HG03575 (cell line): Measurements from ENCODE around the gene VCAN.

Experiments
- ATAC-seq: cut with Tn5 transposase; IDR thresholded peaks from one replicate; pipeline ENCODE4 v1.9.1; 2021; ENCODE audit not compliant: unreplicated experiment, insufficient number of reproducible peaks, low FRiP score; ENCODE audit errors: extremely low read depth

VCAN gene

DNA sequence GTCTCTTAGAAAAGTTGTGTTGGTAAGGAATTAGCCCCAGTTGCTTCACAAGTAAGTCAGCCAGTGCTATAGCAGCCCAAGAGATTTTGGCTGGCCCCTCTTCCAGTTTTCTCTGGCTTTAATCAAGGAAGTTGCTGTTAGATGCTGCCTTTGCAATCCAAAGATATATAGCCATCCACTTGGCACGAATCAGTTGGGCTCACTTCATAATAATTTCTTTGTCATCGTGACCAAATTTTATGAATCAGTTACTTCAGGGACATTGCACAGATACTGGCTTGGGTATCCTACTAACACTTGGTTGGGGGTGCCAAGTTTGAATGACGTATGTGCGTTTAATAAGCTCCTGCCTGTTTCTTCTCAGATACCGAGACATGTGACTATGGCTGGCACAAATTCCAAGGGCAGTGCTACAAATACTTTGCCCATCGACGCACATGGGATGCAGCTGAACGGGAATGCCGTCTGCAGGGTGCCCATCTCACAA, 81.5 kb downstream of the VCAN start:
- no peak for ATAC-seq

DNA sequence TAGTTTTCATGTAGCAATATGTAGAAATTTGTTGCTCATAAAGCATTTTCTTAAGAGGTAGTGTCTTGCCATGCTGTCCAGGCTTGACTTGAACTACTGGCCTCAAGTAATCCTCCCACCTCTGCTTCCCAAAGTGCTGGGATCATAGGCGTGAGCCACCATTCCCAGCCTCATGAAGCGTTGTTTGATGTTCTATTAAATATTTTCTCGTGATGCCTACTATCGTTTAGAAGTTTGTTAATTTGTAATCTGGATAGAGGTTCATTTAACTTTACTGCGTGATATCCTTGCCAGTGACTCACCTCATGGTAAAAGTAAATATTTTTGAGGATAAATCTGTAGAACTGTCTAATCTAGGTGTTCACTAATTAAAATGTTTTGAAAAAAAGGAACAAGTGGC, 82.6 kb downstream of the VCAN start:
- no peak for ATAC-seq

DNA sequence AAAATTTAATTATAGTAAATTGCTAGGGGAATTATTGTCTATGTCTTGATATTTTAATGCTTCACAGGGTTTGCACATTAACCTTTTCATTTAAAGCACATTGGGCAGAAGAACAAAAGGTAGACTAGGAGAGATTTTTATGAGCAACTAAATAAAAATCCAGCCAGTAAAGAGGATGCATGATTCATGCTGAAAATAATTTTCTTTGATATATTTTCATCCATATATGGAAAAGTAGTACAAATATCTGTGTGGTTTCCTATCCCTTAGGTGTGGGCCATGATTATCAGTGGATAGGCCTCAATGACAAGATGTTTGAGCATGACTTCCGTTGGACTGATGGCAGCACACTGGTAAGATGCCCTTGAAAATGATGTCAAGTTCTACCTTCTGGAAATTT, 83.1 kb downstream of the VCAN start:
- no peak for ATAC-seq

DNA sequence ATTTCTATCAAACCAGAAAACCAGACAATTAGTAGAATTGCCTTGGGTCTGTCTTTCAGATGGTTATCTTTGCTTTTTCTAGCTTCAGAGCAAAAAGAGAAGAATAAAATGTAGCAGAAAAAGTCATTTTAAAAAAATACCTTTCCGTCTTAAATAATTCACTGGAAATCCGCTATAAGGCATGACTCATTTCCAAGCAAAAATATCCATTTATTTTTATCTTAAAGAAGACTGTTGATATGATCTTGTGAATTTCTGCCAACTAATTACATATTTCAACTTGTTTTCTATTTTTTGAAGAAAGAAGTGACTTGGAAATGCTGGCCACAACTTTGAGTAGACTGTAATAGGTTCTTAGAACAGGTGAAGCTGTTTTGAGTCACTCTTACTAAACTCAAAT, 83.7 kb downstream of the VCAN start:
- ATAC-seq: no peak

DNA sequence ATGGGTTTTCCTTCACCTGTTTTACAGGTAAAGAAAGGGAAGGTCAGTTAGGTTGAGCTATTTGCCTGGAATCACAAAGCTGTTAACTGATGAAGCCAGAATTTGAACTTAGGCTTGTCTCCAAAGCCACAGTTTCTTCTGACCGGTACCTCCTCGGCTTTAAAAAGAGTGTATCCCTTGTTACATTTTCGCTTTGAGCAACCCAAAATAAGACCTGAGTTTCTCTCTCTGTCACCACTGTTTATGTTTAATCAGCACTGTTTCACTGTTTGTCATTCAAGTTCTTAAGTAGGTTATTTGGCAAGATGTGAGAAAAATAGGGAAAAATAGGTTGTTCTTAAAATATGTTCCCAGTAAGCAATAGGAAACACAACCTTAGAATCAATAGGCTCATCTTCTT, 84.6 kb downstream of the VCAN start:
- ATAC-seq: no peak

DNA sequence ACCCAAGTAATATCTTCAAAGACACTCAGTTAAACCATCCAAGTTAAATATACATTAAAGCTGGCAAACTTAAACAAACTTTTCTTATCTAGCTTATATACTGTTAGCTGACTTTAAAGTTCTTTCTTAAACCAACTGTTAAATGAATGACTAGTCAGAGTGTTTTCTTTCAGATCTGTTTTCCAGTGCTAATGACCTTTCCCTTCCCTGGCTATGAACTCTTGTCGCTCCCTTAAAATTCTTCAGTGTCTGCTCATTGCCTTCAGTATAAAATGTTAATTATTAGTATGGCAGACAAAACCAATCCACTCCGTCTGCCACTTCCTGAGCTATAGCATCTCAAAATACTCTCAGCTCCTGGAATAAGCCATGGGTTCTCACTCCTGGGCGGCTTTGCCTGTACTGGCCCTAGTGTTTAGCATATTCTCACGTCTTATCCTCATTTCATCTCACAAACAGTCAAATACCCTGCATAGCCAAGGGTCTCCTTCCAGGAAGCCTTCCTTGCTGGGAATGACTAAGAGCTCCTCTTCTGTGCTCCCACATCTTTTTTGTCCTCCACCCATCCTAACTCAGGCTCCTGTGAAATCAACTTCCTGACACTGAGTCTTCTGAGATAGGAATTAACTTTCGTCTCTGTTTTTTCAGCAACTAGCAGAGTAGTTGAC, 87.7 kb downstream of the VCAN start:
- no peak for ATAC-seq

DNA sequence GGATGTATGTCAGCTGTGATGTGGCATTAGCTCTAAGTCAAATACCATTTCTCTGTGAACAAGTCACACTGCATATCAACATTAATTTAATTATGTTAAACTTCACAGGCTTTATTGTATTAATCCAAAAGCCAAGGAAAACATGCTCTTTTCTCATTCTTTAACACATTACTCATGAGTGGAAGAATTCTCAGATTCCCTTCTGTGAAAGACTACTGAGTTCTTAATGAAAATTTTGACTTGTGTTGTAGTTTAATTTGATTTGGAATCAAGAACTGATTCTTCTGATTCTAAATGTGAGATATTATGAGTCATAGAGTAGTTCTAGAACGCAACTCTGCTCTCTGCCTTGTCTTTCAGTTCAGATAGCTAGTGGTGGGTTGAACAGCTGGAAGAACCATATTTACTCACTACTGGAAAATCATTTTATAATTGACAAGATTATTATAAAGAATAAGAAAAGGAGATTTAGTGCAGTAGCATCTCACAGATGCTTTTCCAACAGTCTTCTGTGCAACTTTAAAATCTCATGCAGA, 90.6 kb downstream of the VCAN start:
- no peak for ATAC-seq

DNA sequence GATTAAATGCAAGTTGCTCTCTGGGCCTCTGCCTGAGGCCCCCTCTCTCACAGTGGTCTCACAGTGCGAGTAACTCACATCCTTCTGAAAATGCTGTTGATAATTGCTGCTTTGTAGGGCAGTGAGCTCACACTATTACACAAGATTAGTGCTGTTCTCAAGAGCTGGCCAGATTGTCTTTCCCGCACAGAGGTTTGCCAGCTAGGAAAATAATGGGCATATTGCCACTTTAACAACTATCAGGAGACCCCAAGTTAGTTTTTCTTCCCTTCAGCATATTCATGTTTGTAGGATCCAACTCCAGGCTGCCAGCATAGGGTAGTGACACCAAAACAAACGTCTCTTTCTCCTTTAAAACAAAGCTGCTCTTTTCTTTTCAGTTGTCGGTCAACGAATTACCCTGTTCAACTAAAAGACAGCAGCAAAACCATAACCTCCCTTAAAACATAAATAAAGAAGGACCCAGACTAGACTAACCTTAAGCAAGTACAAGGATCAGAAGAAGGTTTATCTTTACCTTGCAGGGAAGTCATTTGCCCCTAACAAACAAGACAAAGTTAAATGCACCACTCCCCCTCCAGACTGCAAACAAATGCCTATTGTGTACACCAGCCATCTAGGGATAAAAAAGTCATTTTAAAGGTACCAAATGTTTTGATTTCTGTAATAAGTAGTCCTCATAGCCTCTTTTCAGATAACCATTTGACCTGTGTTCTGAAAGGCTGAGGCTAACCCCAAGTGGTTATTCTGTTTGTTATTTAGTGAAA, 91.4 kb downstream of the VCAN start:
- ATAC-seq: no peak

DNA sequence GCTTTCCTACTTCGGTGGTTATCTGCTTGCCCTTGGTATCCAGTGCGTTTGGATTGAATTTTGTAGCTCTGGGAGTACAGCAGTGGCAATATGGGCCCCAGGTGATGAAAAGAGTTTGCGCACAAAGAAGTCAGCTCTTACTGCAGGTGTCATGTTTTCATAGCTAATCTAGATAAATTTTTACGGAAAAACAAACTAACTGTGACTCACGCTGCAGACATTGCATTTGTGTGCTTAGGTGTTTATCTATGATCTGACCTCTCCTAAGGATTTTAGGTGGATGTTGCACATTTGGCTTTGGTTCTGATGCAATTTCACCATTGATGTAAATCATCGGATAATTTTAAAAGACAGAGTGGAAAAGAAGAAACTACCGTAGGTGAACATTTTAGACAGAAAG, 92.1 kb downstream of the VCAN start:
- ATAC-seq: no peak

DNA sequence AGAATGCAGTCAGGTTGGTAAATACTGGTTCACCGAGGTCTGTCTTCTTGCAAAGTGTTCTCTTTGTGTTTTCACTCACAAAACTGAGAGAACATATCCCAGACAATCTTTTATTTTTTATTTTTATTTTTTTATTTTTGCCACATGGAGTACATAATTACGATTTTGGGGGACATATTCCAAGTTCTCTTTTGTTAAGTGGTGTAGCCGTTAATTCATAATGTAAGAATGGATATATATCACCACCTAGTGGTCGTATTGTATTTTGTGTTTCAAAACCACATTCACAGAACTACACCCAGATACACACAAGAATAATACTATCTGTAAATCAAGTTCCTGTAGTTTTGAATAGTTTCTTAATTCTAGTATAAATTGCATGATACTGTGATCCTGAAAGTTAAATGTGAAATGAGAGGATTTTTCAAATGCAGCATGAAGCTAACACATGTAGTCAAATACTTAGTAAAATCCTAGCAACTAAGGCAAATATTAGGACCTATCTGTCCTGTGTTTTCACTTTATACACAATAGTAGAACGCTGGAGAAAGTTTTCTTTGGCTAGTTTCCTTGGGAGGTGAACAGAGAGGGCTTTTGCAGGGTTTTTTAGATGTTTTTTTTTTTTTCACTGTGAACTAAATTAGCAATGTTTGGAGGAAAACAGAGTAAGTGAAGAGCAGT, 92.7 kb downstream of the VCAN start:
- no peak for ATAC-seq

DNA sequence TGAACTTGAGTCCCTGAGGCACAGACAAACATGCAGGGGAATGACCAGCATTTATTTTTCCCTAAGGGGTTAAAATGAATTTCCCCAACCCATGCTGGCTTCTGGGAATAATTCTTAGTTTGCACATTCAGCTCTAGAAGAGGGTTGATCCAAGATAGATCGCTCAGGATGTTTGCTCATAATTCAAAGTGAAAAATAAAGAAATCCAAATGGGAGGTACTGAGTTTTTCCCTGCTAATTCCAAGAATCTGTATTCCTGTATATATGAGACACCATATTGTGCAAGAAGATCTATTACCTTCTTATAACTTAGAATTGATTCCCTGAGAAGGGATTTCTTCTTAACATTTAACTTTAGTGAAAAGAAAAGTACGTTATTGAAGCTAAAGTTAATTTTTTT, 96.2 kb downstream of the VCAN start:
- ATAC-seq: no peak

DNA sequence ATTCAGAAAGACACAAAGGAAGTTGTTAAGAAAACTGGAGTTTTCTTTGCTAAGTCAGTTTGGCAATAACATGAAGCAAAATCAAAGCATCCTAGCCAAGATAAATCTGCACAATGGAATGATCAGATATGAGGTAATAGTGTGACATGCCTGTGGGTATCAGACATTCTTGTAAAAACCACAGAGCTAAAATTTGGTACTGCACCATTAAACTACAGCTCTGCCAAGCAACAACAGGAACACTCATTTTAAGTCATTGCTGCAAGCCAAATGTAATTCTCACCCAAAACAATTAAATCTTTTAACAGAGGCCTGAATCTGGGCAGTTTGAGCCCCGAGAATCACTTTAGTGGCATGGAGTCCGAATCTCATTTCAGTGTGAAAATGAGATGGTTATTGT, 96.6 kb downstream of the VCAN start:
- ATAC-seq: no peak

DNA sequence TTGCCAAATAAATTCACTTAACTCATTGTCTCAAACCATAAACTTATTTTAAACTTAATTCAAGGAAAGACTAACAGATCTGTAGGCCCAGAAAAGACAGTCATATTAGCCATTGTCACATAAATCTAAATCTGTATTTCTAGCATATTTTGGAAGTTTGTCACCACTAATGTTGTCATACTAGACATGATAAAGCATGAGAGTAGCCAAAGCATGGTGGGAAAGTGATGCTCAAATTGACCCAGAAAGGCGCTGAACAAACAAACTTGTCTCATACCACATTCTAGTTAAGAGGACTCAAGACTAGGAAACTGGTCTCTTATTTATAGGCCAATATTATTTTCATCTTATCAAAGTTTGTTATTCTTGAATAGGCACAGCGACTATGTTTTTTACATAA, 99.4 kb downstream of the VCAN start:
- no peak for ATAC-seq

DNA sequence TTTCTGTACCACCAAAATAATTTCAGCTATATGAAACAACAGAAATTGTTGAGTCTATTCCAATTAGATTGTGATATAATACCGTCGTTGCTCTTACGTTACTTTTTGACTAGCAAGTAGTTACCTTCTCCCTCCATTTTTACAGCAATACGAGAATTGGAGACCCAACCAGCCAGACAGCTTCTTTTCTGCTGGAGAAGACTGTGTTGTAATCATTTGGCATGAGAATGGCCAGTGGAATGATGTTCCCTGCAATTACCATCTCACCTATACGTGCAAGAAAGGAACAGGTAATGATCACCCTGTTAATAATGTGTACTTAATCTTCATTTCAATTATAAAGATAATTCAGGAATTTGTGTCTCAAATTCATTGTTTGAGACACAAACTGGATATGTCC, 100.7 kb downstream of the VCAN start:
- ATAC-seq: no peak

DNA sequence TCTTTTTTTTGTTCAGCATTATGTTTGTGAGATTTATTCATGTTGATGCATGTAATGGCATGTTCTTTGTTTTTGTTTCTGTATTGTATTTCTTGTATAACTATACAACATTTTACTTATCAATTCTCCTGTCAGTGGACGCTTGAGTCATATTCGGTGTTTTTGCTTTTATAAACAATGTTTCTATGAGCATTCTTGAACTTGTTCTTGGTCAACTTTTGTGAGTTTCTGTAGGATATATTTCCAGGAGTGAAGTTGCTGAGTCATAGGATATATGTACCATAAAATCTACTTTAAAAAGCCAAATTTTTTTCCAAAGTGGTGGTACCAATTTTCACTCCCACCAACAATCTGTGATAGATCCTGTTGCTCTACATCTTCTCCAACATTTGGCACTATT, 104.8 kb downstream of the VCAN start:
- ATAC-seq: no peak

DNA sequence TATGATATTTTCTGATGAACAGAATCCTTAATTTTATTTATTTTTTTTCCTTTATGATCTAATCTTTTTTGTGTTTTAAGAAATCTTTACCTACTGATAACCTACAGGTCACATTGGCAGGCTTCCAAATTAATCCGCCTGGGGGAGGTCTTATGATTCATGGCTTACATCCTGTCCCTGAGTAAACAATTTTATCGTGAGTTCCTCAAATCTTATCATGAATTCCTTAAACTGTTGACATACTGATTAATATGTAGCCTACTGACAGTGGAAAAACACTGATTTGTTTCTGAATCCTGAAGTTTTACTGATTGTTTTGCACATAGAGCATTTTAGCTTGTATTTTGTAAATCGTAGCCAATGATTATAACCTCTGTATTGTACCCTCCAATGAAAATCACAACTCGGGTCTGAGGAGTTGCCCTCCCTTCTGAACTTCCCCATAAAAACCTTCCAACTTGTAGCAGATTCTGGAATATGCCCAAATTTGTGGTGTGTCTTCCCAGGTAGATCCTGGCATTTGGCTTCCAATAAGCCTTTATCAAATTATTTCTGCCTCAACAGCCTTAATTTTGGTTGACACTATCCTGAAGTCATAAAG, 105.6 kb downstream of the VCAN start:
- ATAC-seq: no peak

DNA sequence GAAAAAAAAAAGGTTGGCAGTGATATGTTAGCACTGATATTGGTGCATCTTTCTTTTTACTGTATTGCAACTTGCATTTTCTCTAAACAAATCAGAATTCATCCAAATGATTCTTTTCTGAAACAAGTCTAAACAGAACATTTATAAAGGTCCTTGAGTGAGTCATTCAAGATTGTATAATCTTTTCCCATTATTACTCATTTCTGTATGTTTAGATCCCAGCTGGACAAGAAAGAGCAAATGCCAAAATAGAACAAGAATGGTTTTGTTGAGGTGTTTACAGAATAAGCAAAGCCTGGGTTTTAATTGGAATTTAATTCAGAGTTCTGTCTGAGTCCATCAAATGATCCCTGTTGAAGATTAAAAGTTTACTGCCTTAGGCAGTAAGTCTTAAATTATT, 112.3 kb downstream of the VCAN start:
- ATAC-seq: no peak

DNA sequence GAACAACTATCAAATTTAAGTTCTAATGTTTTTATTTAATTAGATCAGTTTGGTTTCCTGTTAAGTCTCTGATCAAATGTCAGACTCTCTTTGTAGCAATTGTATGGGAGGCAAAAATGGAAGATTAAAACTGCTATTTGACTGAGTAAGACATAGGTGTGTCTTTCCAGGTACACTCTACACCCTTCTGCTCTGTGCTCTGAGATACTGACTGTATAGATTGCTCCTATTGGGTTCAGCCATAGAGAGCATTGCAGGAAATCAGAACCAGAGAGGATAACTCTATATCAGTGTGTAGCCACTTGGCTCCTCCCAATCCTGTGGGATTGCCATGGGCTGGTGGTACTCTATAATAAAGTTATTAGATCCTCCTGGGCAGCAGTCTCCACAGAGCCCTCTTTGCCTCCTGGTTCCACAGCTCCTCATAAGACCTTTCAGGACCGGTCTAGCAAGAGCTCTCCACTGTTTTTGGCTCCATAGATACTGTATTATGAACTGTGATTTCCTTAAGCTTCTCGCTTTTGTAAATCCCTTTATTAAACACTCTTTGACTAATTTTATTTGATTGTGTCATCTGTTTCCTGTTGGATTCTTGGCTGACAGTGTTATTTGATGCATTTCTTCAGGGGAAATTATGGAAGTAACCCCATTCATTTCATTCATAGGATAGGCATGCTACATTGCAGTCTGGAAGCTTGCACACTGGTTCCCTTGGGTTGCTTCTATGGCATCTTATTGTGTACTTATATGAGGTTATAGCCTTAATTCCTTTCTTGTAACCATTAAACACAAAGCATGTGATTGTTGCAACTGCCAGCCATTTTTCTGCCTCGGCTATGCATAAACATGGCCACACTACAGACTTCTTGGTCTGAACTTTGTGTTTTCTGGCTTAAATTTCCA, 115.6 kb downstream of the VCAN start:
- no peak for ATAC-seq

DNA sequence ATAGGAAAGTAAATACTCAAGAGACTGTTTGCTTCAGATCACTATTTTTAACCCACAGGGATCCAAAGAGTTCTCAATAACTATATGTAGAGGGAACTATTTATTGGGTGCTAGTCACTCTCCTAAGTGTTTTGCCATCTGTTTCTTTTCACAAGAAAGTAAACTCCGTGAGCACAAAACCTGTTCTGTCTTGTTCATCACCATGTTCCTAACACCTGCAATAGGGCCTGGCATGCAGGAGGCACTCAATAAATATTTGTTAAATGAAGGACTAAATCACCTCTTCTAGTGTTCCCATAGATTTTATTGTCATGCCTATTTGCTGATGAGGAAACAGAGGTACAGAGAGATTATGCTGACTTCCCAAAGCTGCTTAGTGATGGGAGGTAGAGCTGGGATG, 118.2 kb downstream of the VCAN start:
- ATAC-seq: no peak
